SH-SY5Y (cell line): Measurements from ENCODE around the gene SIAH3.

Experiments used
- GATA2 ChIP-seq: IDR thresholded peaks from 2 replicates; pipeline ENCODE4 v1.6.1; 2011; ENCODE audit warnings: mild to moderate bottlenecking, low read depth, low read length
- GATA3 ChIP-seq: IDR thresholded peaks from 2 replicates; pipeline ENCODE4 v1.6.1; 2011; ENCODE audit warnings: low read depth, mild to moderate bottlenecking, low read length, moderate library complexity

- TF ChIP-seq GATA2 (no peak), GATA3 (no peak)
Observed at GRCh38 chr13:45811891-45812694, 39.5 kb downstream of the SIAH3 start.
